ENCODE results near the gene BEND6.
"Not testable (repeated sequence)": the region's sequence is repeated elsewhere in the genome, so short reads cannot be mapped to it uniquely, and the experiment has no call there.

The BEND6 gene

GRCh38 chr6:57040011-57040410, 85.1 kb downstream of the BEND6 start:
- DNase-seq, result peak in 1 of 2 experiments; percentile 7

GRCh38 chr6:57044061-57044460, 89.2 kb downstream of the BEND6 start:
- DNase-seq, result not testable (repeated sequence)

- DNase-seq, result no peak
Observed at GRCh38 chr6:57044568-57044967, 89.7 kb downstream of the BEND6 start.

GRCh38 chr6:57046332-57047256, 91.7 kb downstream of the BEND6 start, which contains the start of gene KIAA1586:
Gene KIAA1586, plus strand, starts transcription at chr6:57046693. Its CDS starts 63 bp downstream, at chr6:57046756.
- DNase-seq, result peak; percentile 93 to 94

- DNase-seq, result not testable (repeated sequence)
Observed at GRCh38 chr6:57047257-57047585, 92.3 kb downstream of the BEND6 start.

GRCh38 chr6:57047859-57048258, 93.0 kb downstream of the BEND6 start:
- not testable (repeated sequence) for DNase-seq

- no peak for DNase-seq
Observed at GRCh38 chr6:57048577-57048976, 93.7 kb downstream of the BEND6 start.

GRCh38 chr6:57063847-57064246, 108.9 kb downstream of the BEND6 start:
- no peak for DNase-seq

- DNase-seq, result no peak
Observed at GRCh38 chr6:57064809-57065208, 109.9 kb downstream of the BEND6 start.

GRCh38 chr6:57068061-57068460, 113.2 kb downstream of the BEND6 start:
- no peak for DNase-seq

GRCh38 chr6:57069228-57069627, 114.3 kb downstream of the BEND6 start:
- no peak for DNase-seq

GRCh38 chr6:57069920-57070331, 115.0 kb downstream of the BEND6 start:
- no peak for DNase-seq

GRCh38 chr6:57072108-57072507, 117.2 kb downstream of the BEND6 start:
- no peak for DNase-seq

GRCh38 chr6:57074383-57074782, 119.5 kb downstream of the BEND6 start:
- no peak for DNase-seq

GRCh38 chr6:57075092-57075491, 120.2 kb downstream of the BEND6 start:
- no peak for DNase-seq
